HG03159 (cell line): ENCODE measurements around the gene XCL1.

Experiments
- ATAC-seq: cut with Tn5 transposase; IDR thresholded peaks from one replicate; pipeline ENCODE4 v1.9.1; 2021; ENCODE audit warnings: mild to moderate bottlenecking, moderate library complexity; ENCODE audit not compliant: unreplicated experiment

XCL1 gene

GRCh38 chr1:168603501-168604110 is 27.2 kb downstream of the XCL1 start:
- ATAC-seq = no peak

- ATAC-seq = no peak
These were observed 29.0 kb downstream of the XCL1 start for GRCh38 chr1:168605443-168605842.

GRCh38 chr1:168606096-168606495 is 29.7 kb downstream of the XCL1 start:
- ATAC-seq = no peak

GRCh38 chr1:168607872-168608428 is 31.5 kb downstream of the XCL1 start:
- ATAC-seq = no peak

- ATAC-seq = no peak
These were observed 32.7 kb downstream of the XCL1 start for GRCh38 chr1:168608796-168609715.

- ATAC-seq = no peak
These were observed 33.5 kb downstream of the XCL1 start for GRCh38 chr1:168609741-168610510.

- no peak for ATAC-seq
These were observed 36.6 kb downstream of the XCL1 start for GRCh38 chr1:168613038-168613451.

GRCh38 chr1:168613691-168614231 is 37.4 kb downstream of the XCL1 start:
- no peak for ATAC-seq

GRCh38 chr1:168614235-168614634 is 37.8 kb downstream of the XCL1 start:
- no peak for ATAC-seq

- ATAC-seq = no peak
These were observed 39.6 kb downstream of the XCL1 start for GRCh38 chr1:168615965-168616364.

- ATAC-seq = no peak
These were observed 41.8 kb downstream of the XCL1 start for GRCh38 chr1:168617974-168618750.

- ATAC-seq = no peak
These were observed 42.5 kb downstream of the XCL1 start for GRCh38 chr1:168618886-168619285.

- ATAC-seq = no peak
These were observed 45.0 kb downstream of the XCL1 start for GRCh38 chr1:168621356-168621755.

GRCh38 chr1:168623003-168623828 is 46.8 kb downstream of the XCL1 start:
- ATAC-seq = no peak

GRCh38 chr1:168623831-168624230 is 47.4 kb downstream of the XCL1 start:
- ATAC-seq = no peak

GRCh38 chr1:168626326-168626725 is 49.9 kb downstream of the XCL1 start:
- no peak for ATAC-seq

- ATAC-seq = no peak
These were observed 51.0 kb downstream of the XCL1 start for GRCh38 chr1:168627370-168627769.

GRCh38 chr1:168628807-168629206 is 52.4 kb downstream of the XCL1 start:
- no peak for ATAC-seq

GRCh38 chr1:168629466-168629865 is 53.1 kb downstream of the XCL1 start:
- no peak for ATAC-seq
